Measurements from ENCODE around the gene ATE1.
"Not testable (repeated sequence)": the region's sequence is repeated elsewhere in the genome, so short reads cannot be mapped to it uniquely, and the experiment has no call there.

The ATE1 gene

DNA sequence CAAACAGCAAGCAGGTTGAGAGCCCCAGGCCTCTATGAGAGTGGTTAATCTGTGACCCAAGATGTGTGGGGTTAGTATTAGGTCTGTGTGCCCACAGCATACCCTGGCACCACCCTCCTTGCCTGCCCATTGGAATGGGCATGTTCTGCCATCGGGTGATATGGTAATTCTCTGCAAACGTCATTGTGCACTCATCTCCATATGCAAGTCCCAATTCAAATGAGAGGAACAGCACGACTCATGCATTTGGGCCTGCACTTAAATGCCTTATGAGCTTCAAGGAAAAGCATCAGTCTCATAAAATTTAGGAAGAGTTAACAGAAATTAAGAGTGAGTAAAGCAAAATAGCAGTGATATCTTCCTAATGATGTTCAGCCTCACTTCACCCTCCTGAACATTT, 195.7 kb downstream of the ATE1 start:
- no peak for DNase-seq

GRCh38 chr10:121724282-121724681, 203.5 kb downstream of the ATE1 start:
- no peak for DNase-seq

- DNase-seq: no peak
Measured at GRCh38 chr10:121722665-121723064, 205.2 kb downstream of the ATE1 start.

- no peak for DNase-seq
Measured at GRCh38 chr10:121721257-121721656, 206.6 kb downstream of the ATE1 start.

- DNase-seq: no peak
Measured at GRCh38 chr10:121715969-121716368, 211.9 kb downstream of the ATE1 start.

DNA sequence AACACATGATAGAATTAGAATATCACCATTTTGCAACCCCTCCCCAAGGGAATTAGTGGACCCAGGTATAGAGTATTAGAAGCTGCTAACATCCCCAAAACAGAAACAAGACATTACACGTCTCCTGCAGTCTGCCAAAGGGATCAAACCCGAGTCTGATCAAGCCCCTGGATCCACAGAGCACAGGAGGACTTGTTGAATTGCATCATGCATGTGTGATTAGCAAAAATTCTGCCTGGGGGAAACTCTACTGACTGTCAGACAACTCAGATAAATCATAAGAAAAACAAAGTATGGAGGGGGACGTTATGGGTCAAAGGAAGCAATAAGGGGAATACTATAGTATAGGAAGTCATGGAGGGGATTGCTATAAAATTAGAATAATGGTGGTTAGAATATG, 212.8 kb downstream of the ATE1 start:
- no peak for DNase-seq

DNA sequence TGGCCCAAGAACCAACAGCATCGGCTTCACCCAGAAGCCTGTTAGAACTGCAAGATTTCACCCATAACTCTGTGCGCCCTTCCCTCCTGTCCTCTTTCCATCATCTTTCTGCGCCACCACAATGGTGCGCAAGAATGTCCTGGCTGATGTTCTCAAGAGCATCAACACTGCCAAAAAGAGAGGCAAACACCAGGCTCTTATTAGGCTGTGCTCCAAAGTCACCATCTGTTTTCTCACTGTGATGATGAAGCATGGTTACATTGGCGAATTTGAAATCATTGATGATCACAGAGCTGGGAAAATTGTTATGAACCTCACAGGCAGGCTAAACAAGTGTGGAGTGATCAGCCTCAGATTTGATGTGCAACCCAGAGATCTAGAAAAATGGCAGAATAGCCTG, 214.3 kb downstream of the ATE1 start:
- no peak for DNase-seq

DNA sequence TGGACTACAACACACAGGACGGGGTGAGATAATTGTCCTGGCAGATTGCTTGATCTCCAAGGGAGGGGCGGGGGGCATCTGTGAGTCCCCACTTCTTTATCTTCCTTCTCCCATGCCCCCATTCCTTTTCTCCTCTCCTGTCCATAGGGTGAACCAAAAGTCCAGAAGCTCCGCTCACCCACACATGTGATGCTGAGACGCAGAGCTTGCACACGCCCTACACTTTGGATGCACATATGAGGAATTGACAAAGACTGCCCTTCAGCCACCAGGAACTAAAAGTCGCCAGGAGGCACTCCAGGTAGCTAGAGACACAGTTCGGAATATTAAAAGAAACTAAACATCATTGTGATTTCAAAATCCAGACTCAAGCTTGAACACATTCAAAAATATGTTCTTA, 216.9 kb downstream of the ATE1 start:
- no peak for DNase-seq

GRCh38 chr10:121710207-121710606, 217.6 kb downstream of the ATE1 start:
- no peak for DNase-seq

GRCh38 chr10:121709675-121710073, 218.2 kb downstream of the ATE1 start:
- no peak for DNase-seq

DNA sequence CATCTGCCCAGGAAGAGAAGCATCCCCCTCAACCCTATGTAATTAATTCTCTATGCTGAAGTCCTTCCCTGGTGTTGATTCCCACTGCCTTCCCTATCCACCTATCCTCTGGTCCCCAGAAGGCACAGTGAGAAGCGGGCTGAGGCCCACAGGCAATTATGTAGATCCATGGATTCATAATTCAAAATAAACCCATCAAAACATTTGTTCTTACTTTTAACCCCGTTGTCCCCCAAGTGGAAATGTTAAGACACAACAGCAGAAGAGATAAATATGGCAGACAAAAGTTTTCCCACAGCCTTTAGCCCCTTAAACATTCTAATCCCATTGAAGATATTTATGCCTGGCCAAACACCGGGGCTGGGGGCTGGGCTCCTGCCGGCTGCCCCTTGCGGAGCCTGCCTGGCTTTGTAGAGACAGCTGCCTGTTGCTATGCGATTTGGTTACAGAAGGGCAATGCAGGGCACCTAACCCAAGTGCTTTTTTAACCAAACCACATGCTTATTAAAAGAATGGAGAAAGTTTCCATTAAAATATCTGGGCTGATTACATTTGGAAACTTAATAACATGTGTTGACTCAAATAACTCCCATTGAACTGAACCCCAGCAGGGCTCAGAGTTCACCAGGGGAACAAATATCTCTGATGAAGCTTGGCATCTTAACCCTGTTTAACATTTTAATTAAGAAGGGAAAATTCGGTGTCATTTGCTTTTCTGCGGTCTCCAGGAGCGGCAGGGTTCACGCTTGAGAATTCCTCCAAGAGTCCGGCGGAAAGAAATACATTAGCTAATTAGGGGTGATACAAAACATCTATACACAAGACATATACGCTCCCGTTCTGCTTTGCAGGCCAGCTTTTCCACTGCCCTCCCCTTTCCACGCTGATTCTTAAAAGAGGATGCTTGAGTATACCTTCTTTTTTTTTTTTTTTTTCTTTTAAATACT, 218.8 kb downstream of the ATE1 start:
- no peak for DNase-seq

- no peak for DNase-seq
Measured at GRCh38 chr10:121702351-121703320, 225.2 kb downstream of the ATE1 start.

DNA sequence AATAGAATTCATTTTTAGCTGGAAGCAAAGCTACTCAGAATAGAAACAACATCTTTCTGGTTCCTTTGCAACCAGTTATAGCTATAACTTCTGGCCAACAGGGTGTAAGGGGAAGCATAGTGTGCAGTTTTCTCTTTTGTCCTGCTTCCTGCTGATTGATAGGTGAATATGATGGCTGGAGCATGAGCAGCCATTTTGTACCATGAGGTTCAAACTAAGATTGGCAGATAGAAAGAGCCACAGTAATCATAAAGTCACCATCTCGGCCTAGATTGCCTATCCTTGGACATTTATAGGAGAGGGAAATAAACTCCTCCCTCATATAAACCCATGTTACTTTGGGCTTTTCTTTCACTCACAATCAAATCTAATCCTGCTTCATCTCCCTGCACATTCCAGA, 227.4 kb downstream of the ATE1 start:
- no peak for DNase-seq

DNA sequence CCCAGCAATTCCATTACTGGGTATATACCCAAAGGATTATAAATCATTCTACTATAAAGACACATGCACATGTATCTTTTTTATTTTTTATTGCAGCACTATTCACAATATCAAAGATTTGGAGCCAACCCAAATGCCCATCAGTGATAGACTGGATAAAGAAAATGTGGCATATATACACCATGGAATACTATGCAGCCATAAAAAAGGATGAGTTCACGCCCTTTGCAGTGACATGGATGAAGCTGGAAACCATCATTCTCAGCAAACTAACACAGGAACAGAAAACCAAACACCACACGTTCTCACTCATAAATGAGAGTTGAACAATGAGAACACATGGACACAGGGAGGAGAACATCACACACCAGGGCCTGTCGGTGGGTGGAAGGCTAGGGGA, 228.1 kb downstream of the ATE1 start:
- DNase-seq: not testable (repeated sequence)

GRCh38 chr10:121698902-121699301, 228.9 kb downstream of the ATE1 start:
- DNase-seq: no peak

GRCh38 chr10:121698336-121698735, 229.5 kb downstream of the ATE1 start:
- no peak for DNase-seq

DNA sequence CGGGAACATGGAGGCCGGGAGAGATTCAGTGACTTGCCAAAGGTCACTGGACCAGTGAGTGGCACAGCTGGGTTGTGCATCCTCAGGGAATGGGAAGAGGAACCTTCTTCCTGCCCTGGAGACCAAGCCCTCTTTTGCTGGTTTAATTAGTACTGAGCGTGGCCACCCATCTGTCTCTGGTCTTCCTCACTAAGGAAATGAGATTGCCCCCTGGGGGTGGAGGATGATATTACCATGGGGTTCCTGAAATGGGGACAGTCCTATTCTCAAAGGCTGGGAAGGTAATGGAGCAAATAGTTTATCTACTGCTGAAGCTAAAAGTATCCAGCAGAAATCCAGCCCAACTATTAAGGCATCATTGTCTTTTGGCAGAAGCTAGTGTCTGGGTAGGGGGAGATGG, 231.0 kb downstream of the ATE1 start:
- no peak for DNase-seq

GRCh38 chr10:121695731-121696464, 231.9 kb downstream of the ATE1 start:
- DNase-seq: no peak

GRCh38 chr10:121694966-121695643, 232.7 kb downstream of the ATE1 start:
- DNase-seq: no peak

DNA sequence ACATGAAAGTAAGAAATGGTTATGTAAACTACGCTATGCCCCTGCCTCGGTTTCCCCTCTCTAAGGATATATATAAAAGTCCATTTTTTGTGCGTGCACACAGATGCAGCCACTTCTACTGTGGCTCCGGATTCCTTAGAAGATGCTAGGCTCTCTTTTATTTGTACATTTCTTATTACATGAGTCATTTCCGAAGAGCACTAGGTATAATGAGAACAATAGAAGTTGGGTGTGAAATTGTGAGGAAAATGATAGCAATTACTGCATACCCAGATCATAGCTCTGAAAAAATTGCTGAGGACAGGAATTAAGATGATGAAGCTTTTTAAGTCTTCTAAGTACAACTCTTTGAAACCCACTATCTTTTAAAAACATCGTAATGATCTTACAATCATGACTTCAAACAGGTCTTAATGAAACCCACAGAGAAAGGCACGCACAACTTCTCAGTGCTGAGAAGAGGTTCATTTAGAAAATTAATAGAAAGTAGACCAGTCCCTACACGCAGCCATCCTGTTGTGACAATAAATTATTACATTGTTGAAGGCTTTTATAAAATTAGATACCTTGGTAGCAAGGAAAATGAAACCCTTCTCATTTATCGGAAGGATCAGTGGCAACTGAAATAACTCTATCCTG, 233.4 kb downstream of the ATE1 start:
- DNase-seq: no peak

GRCh38 chr10:121692626-121693025, 235.2 kb downstream of the ATE1 start:
- no peak for DNase-seq

- DNase-seq: no peak
Measured at GRCh38 chr10:121690970-121691369, 236.9 kb downstream of the ATE1 start.

Measured in NCI-H1105 treated with DMSO at 0.1 percent for 48 hours (cell line).